Endodermal cell (in vitro differentiated cells): Measurements from ENCODE around the gene TMEM120A. TPM values are rescaled to one million over a fixed set of nuclear protein-coding genes. Genes with fewer than 3 reads are reported as not detected.

ENCODE experiments used
- DNase-seq: peaks from one replicate; pipeline ENCODE4 v3.0.0-alpha.2; 2017
- H3K27ac ChIP-seq: 2 replicates; pipeline ENCODE4 v1.5.1; 2013; ENCODE audit warnings: mild to moderate bottlenecking, low read depth, low read length, moderate library complexity
- H3K27me3 ChIP-seq: 2 replicates; pipeline ENCODE4 v1.6.1; 2013; ENCODE audit warnings: mild to moderate bottlenecking, low read length, moderate library complexity; ENCODE audit not compliant: insufficient read depth, control insufficient read depth, poor library complexity, severe bottlenecking
- H3K36me3 ChIP-seq: 2 replicates; pipeline ENCODE4 v1.7.0; 2013; ENCODE audit warnings: mild to moderate bottlenecking, low read length, moderate library complexity; ENCODE audit not compliant: control insufficient read depth, insufficient read depth
- H3K4me1 ChIP-seq: one replicate; pipeline ENCODE4 v1.7.0; 2013; ENCODE audit warnings: low read length; ENCODE audit not compliant: control insufficient read depth, insufficient read depth
- H3K4me3 ChIP-seq: 2 replicates; pipeline ENCODE4 v1.5.1; 2013; ENCODE audit warnings: mild to moderate bottlenecking, low read length, moderate library complexity
- H3K9ac ChIP-seq: 2 replicates; pipeline ENCODE4 v1.6.1; 2013; ENCODE audit warnings: mild to moderate bottlenecking, low read length, moderate library complexity; ENCODE audit not compliant: poor library complexity, severe bottlenecking; ENCODE audit errors: extremely low read depth
- H3K9me3 ChIP-seq: 2 replicates; pipeline ENCODE4 v1.6.1; 2013; ENCODE audit warnings: mild to moderate bottlenecking, low read length, moderate library complexity; ENCODE audit not compliant: control insufficient read depth
- H3K27ac Mint-ChIP-seq: 2 replicates; pipeline ENCODE4 v1.8.0; 2020; ENCODE audit warnings: mixed read lengths
- H3K27me3 Mint-ChIP-seq: 2 replicates; pipeline ENCODE4 v1.8.0; 2021; ENCODE audit warnings: mild to moderate bottlenecking, mixed read lengths; ENCODE audit not compliant: insufficient read depth
- H3K36me3 Mint-ChIP-seq: 2 replicates; pipeline ENCODE4 v1.8.0; 2020; ENCODE audit warnings: low read depth, mixed read lengths
- H3K4me1 Mint-ChIP-seq: 2 replicates; pipeline ENCODE4 v1.8.0; 2020; ENCODE audit warnings: mixed read lengths
- H3K4me3 Mint-ChIP-seq: 2 replicates; pipeline ENCODE4 v1.8.0; 2020; ENCODE audit warnings: mild to moderate bottlenecking, moderate library complexity, mixed read lengths
- H3K9me3 Mint-ChIP-seq: 2 replicates; pipeline ENCODE4 v1.8.0; 2020; ENCODE audit warnings: mild to moderate bottlenecking, mixed read lengths
- WGBS, 2 experiments: methylation state at CpG; one replicate each; pipeline versions ENCODE4 v1.1.5 to v1.1.7; 2013; ENCODE audit warnings: missing lambda C conversion rate in 2 of 2, mixed read lengths in 1 of 2; ENCODE audit not compliant: insufficient coverage in 1 of 2, insufficient read length in 1 of 2; 5-methylcytosine and 5-hydroxymethylcytosine counted together
- total RNA-seq, 2 donors: library from RNA; stranded (reverse); fragmentation: NEBNext Ultra II Directional in 1 of 2; extraction: Animal tissue kit (Norgen Biotek cat#: 25700) in 1 of 2; gene quantifications; 2 replicates in 1 of 2; 3 replicates in 1 of 2; pipeline ENCODE4 v1.2.1, GENCODE V29; 2021
- TF ChIP-seq, protein P1 (sequence below): fragments of 200-600 bp; sonication (generic); conservative IDR thresholded peaks from 2 replicates; pipeline ENCODE4 v1.5.0; 2021; ENCODE audit warnings: antibody characterized with exemption, mild to moderate bottlenecking

TMEM120A gene
- total RNA-seq, 2 donors from 2014 or later, result 18.8 to 19.1 TPM

DNA sequence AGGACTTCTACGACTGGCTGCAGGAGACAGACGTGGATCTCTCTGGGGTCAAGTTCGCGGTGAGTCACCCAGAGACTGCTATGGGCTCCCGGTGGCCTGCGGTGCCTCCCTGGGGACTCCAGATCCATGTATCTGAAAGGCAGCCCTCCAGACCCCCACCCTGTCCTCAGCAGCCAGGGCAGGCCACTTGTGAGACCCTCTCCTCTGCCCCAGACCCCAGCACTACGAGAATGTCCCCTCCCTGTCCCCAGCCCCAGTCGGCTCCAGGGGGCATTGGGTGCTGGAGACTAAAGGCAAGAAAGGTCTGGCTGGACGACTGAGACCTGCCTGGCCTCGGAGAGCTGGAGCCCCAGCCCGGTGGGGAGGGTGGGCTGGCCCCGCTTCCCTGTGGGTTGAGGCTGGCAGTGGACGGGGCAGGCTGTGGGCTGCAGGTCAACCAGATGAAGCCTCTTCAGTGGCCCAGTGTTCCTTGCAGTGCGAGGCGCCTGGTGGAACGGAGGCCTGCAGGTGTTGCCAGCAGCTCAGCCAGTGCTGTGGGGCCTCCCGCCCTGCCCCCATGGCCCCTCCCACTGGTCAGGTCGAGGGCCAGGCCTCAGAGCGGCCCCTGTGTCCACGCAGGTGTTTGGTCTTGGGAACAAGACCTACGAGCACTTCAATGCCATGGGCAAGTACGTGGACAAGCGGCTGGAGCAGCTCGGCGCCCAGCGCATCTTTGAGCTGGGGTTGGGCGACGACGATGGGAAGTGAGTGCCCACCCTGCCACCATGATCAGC lies 13.8 kb downstream of the TMEM120A start:
- Histone ChIP-seq H3K27ac (no peak overlapping the region), H3K9ac (no peak overlapping the region), H3K27me3 (no peaks in the 10 kb centered on the region), H3K4me3 (no peak overlapping the region), H3K36me3 (peaks cover 13% of the 10 kb centered on the region), H3K4me1 (no peaks in the 10 kb centered on the region), H3K9me3 (no peaks in the 10 kb centered on the region)
- WGBS, 2 experiments, result 93 to 94% methylated on average over 17 to 29 of the region's 29 CpGs
- Mint-ChIP-seq H3K4me3 (no peak overlapping the region), H3K36me3 (peaks cover 20% of the 10 kb centered on the region), H3K9me3 (no peaks in the 10 kb centered on the region), H3K27me3 (no peaks in the 10 kb centered on the region), H3K4me1 (no peaks in the 10 kb centered on the region), H3K27ac (peak overlapping the region; percentile 70)
- DNase-seq, result no peak
- TF ChIP-seq, protein P1, sequence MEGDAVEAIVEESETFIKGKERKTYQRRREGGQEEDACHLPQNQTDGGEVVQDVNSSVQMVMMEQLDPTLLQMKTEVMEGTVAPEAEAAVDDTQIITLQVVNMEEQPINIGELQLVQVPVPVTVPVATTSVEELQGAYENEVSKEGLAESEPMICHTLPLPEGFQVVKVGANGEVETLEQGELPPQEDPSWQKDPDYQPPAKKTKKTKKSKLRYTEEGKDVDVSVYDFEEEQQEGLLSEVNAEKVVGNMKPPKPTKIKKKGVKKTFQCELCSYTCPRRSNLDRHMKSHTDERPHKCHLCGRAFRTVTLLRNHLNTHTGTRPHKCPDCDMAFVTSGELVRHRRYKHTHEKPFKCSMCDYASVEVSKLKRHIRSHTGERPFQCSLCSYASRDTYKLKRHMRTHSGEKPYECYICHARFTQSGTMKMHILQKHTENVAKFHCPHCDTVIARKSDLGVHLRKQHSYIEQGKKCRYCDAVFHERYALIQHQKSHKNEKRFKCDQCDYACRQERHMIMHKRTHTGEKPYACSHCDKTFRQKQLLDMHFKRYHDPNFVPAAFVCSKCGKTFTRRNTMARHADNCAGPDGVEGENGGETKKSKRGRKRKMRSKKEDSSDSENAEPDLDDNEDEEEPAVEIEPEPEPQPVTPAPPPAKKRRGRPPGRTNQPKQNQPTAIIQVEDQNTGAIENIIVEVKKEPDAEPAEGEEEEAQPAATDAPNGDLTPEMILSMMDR, result no peak

DNA sequence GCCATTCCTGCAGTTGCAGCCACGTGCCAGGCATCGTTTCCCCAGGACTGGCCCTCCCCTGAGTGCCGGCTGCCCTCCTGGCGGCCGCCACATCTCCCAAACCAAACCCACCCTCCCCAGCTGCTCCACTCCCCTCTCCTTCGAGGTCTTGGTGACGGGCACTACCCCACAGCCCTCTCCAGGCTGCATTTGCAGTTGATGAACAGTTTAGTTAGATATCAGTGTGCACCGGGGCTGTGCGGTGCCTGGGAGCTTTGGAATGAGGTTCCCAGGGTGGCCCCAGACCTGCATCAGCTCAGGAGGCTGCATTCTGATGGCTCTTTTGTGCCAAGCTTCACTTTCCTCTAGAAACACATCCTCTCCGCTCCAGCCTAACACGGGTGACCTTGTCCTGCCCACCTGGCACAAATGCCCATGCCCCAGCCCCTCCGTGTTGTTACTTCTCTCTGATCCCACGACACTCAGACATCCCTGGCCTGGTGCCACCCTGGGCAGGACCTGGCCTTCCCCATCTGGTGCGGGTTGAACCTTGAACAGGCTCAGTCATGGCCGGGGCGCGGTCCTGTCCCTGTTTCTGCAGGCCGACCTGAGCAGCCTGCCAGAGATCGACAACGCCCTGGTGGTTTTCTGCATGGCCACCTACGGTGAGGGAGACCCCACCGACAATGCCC lies 14.5 kb downstream of the TMEM120A start:
- no peak overlapping the region for H3K9ac ChIP-seq

DNA sequence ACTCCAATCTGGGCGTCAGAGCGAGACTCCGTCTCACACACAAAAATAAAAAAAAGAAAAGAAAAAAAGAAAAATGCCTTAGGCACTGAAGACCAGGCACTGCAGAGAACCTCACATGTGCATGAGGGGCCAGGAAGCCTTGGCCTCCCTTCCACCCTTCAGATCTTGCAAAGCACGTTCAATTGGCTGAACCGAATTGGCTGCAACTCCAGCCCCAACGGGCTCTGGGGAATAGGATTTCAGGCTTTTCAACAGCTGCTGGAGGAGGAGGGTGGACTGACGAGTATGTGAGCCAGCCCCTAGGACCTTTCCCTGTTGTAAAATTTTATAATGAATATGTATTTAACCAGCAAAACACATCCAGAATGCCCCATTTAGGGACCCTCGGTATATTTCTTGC lies 16.7 kb downstream of the TMEM120A start:
- H3K9me3 ChIP-seq, result no peaks in the 10 kb centered on the region
- Mint-ChIP-seq H3K4me3 (no peak overlapping the region), H3K27ac (peak overlapping the region; percentile 39), H3K9me3 (no peaks in the 10 kb centered on the region), H3K27me3 (no peaks in the 10 kb centered on the region), H3K36me3 (peaks cover 37% of the 10 kb centered on the region), H3K4me1 (no peaks in the 10 kb centered on the region)
- TF ChIP-seq, protein P1, result no peak
- H3K27me3 ChIP-seq, result no peaks in the 10 kb centered on the region
- H3K4me1 ChIP-seq, result no peaks in the 10 kb centered on the region
- WGBS, 2 experiments, result 93 to 95% methylated on average over 2 to 7 of the region's 8 CpGs
- no peak overlapping the region for H3K9ac ChIP-seq
- DNase-seq, result no peak
- H3K36me3 ChIP-seq, result peaks cover 20% of the 10 kb centered on the region
- H3K27ac ChIP-seq, result no peak overlapping the region
- H3K4me3 ChIP-seq, result no peak overlapping the region

More for the DNA sequence above, 14.5 kb downstream of the TMEM120A start:
- Mint-ChIP-seq H3K4me1 (no peaks in the 10 kb centered on the region), H3K27me3 (no peaks in the 10 kb centered on the region), H3K36me3 (peaks cover 22% of the 10 kb centered on the region), H3K27ac (peak overlapping the region; percentile 70), H3K4me3 (no peak overlapping the region), H3K9me3 (no peaks in the 10 kb centered on the region)
- H3K4me1 ChIP-seq, result no peaks in the 10 kb centered on the region
- H3K4me3 ChIP-seq, result no peak overlapping the region
- 91 to 93% methylated on average over 11 to 22 of the region's 22 CpGs for WGBS, 2 experiments
- no peaks in the 10 kb centered on the region for H3K27me3 ChIP-seq
- H3K9me3 ChIP-seq, result no peaks in the 10 kb centered on the region
- no peak for DNase-seq
- H3K27ac ChIP-seq, result no peak overlapping the region
- TF ChIP-seq, protein P1, result no peak
- H3K36me3 ChIP-seq, result peaks cover 13% of the 10 kb centered on the region
